H9 (cell line): ENCODE results near the gene GOLGA1. TPM values are rescaled to one million over a fixed set of nuclear protein-coding genes. Genes with fewer than 3 reads are reported as not detected.
A peak's percentile ranks its signal among the peaks of the same experiment; 100 is the strongest.

ENCODE experiments used
- DNase-seq: peaks from one replicate; pipeline ENCODE4 v3.0.0-alpha.2; 2017
- H2AFZ ChIP-seq: one replicate; pipeline ENCODE4 v1.6.1; 2013; ENCODE audit warnings: mild to moderate bottlenecking, low read length, control low read depth, moderate library complexity
- H2AK5ac ChIP-seq: 2 replicates; pipeline ENCODE4 v1.6.1; 2013; ENCODE audit warnings: low read length, control low read depth, mixed read lengths; ENCODE audit not compliant: insufficient read length
- H2BK120ac ChIP-seq: one replicate; pipeline ENCODE4 v1.6.1; 2013; ENCODE audit warnings: low read depth, mild to moderate bottlenecking, low read length, control low read depth, inconsistent platforms; ENCODE audit not compliant: poor library complexity, severe bottlenecking
- H2BK12ac ChIP-seq: 2 replicates; pipeline ENCODE4 v1.6.1; 2013; ENCODE audit warnings: low read length, control low read depth, mixed read lengths, low read depth; ENCODE audit not compliant: insufficient read length
- H2BK15ac ChIP-seq: 2 replicates; pipeline ENCODE4 v1.6.1; 2013; ENCODE audit warnings: low read depth, low read length, control low read depth
- H2BK20ac ChIP-seq: one replicate; pipeline ENCODE4 v1.6.1; 2013; ENCODE audit warnings: low read depth, mild to moderate bottlenecking, low read length, control low read depth, inconsistent platforms; ENCODE audit not compliant: poor library complexity, severe bottlenecking
- H2BK5ac ChIP-seq: 2 replicates; pipeline ENCODE4 v1.6.1; 2013; ENCODE audit warnings: low read length, control low read depth, mixed read lengths; ENCODE audit not compliant: insufficient read length
- H3K14ac ChIP-seq: 2 replicates; pipeline ENCODE4 v1.6.1; 2013; ENCODE audit warnings: low read length, control low read depth; ENCODE audit not compliant: insufficient read depth
- H3K18ac ChIP-seq: 2 replicates; pipeline ENCODE4 v1.6.1; 2013; ENCODE audit warnings: low read depth, mild to moderate bottlenecking, mixed read lengths, low read length, control low read depth; ENCODE audit not compliant: insufficient read length
- H3K23ac ChIP-seq: 2 replicates; pipeline ENCODE4 v1.6.1; 2013; ENCODE audit warnings: low read length, control low read depth, mixed read lengths, low read depth; ENCODE audit not compliant: insufficient read length
- H3K23me2 ChIP-seq: 2 replicates; pipeline ENCODE4 v1.6.1; 2013; ENCODE audit warnings: low read depth, mild to moderate bottlenecking, mixed read lengths, low read length, control low read depth; ENCODE audit not compliant: insufficient read length, poor library complexity, severe bottlenecking
- H3K27ac ChIP-seq: 2 replicates; pipeline ENCODE4 v1.5.1; 2013; ENCODE audit warnings: low read length, control low read depth, mixed read lengths, low read depth; ENCODE audit not compliant: insufficient read length
- H3K27me3 ChIP-seq: 2 replicates; pipeline ENCODE4 v1.6.1; 2013; ENCODE audit warnings: low read length, control low read depth, inconsistent platforms; ENCODE audit not compliant: insufficient read depth
- H3K4ac ChIP-seq: 2 replicates; pipeline ENCODE4 v1.6.1; 2013; ENCODE audit warnings: low read depth, mild to moderate bottlenecking, control low read depth, inconsistent platforms, low read length, moderate library complexity
- H3K4me1 ChIP-seq: 2 replicates; pipeline ENCODE4 v1.6.1; 2013; ENCODE audit warnings: low read length, control low read depth, inconsistent platforms; ENCODE audit not compliant: insufficient read depth
- H3K4me2 ChIP-seq: 2 replicates; pipeline ENCODE4 v1.6.1; 2013; ENCODE audit warnings: low read length, control low read depth, mixed read lengths; ENCODE audit not compliant: insufficient read length, insufficient read depth
- H3K56ac ChIP-seq: 2 replicates; pipeline ENCODE4 v1.6.1; 2013; ENCODE audit warnings: low read depth, mild to moderate bottlenecking, mixed read lengths, low read length, control low read depth; ENCODE audit not compliant: insufficient read length
- H3K79me1 ChIP-seq: 2 replicates; pipeline ENCODE4 v1.6.1; 2013; ENCODE audit warnings: low read depth, mild to moderate bottlenecking, moderate library complexity, low read length, control low read depth, inconsistent platforms; ENCODE audit not compliant: insufficient read depth, poor library complexity, severe bottlenecking
- H3K79me2 ChIP-seq: 2 replicates; pipeline ENCODE4 v1.6.1; 2013; ENCODE audit warnings: low read length, control low read depth, inconsistent platforms; ENCODE audit not compliant: insufficient read depth
- H3K9ac ChIP-seq: 2 replicates; pipeline ENCODE4 v1.6.1; 2013; ENCODE audit warnings: low read length, control low read depth, mixed read lengths; ENCODE audit not compliant: insufficient read length; ENCODE audit errors: extremely low read depth
- H3K9me3 ChIP-seq: one replicate; pipeline ENCODE4 v1.6.1; 2013; ENCODE audit warnings: low read depth, low read length, inconsistent platforms; ENCODE audit not compliant: control insufficient read depth
- H3T11ph ChIP-seq: one replicate; pipeline ENCODE4 v1.6.1; 2013; ENCODE audit warnings: mild to moderate bottlenecking, low read length, control low read depth, inconsistent platforms
- H4K20me1 ChIP-seq: one replicate; pipeline ENCODE4 v1.6.1; 2013; ENCODE audit not compliant: control insufficient read depth, insufficient read length, insufficient read depth
- H4K5ac ChIP-seq: 2 replicates; pipeline ENCODE4 v1.6.1; 2013; ENCODE audit warnings: low read depth, mild to moderate bottlenecking, mixed read lengths, low read length, control low read depth; ENCODE audit not compliant: insufficient read length
- H4K8ac ChIP-seq: replicated peaks from 2 replicates; pipeline ENCODE4 v1.6.1; 2013; ENCODE audit warnings: low read length, control low read depth, mixed read lengths, low read depth; ENCODE audit not compliant: insufficient read length
- H4K91ac ChIP-seq: 2 replicates; pipeline ENCODE4 v1.6.1; 2013; ENCODE audit warnings: low read depth, mild to moderate bottlenecking, moderate library complexity, mixed read lengths, low read length, control low read depth; ENCODE audit not compliant: insufficient read length
- H3K27ac Mint-ChIP-seq, 3 experiments: 2 replicates in 2 of 3; 3 replicates in 1 of 3; pipeline ENCODE4 v1.8.0; 2020 to 2021; ENCODE audit warnings: mixed read lengths in 3 of 3, mild to moderate bottlenecking in 1 of 3, moderate library complexity in 1 of 3
- H3K27me3 Mint-ChIP-seq: 2 replicates; pipeline ENCODE4 v1.8.0; 2021; ENCODE audit warnings: low read depth, mild to moderate bottlenecking, moderate library complexity, mixed read lengths
- H3K36me3 Mint-ChIP-seq, 3 experiments: 2 replicates in 2 of 3; 3 replicates in 1 of 3; pipeline ENCODE4 v1.8.0; 2020 to 2021; ENCODE audit warnings: low read depth in 3 of 3, mixed read lengths in 3 of 3; ENCODE audit not compliant: insufficient read depth in 1 of 3
- H3K4me1 Mint-ChIP-seq, 2 experiments: 2 replicates each; pipeline ENCODE4 v1.8.0; 2020; ENCODE audit warnings: mixed read lengths in 2 of 2
- H3K4me3 Mint-ChIP-seq, 2 experiments: 2 replicates in 1 of 2; 3 replicates in 1 of 2; pipeline ENCODE4 v1.8.0; 2020 to 2021; ENCODE audit warnings: mild to moderate bottlenecking in 2 of 2, mixed read lengths in 2 of 2, moderate library complexity in 1 of 2
- H3K9me3 Mint-ChIP-seq, 2 experiments: 2 replicates in 1 of 2; 3 replicates in 1 of 2; pipeline ENCODE4 v1.8.0; 2020; ENCODE audit warnings: mild to moderate bottlenecking in 2 of 2, mixed read lengths in 2 of 2, moderate library complexity in 1 of 2
- WGBS: extraction: QIAGEN DNeasy Blood & Tissue Kit; methylation state at CpG from one replicate; pipeline ENCODE4 v1.1.7; 2013; ENCODE audit warnings: missing lambda C conversion rate, low lambda C conversion rate, mixed read lengths; ENCODE audit not compliant: insufficient read length; ENCODE audit errors: extremely low coverage; 5-methylcytosine and 5-hydroxymethylcytosine counted together
- total RNA-seq: library from RNA; stranded (reverse); gene quantifications from 2 replicates; pipeline ENCODE4 v1.2.1, GENCODE V29; 2021
- TF ChIP-seq, protein P1 (sequence below): fragments of 200-600 bp; sonication (generic); conservative IDR thresholded peaks from 3 replicates; pipeline ENCODE4 v1.8.0; 2021; ENCODE audit warnings: antibody characterized with exemption, mild to moderate bottlenecking

The GOLGA1 gene
- total RNA-seq, 1 experiment from 2014 or later, result 7.6 TPM

DNA sequence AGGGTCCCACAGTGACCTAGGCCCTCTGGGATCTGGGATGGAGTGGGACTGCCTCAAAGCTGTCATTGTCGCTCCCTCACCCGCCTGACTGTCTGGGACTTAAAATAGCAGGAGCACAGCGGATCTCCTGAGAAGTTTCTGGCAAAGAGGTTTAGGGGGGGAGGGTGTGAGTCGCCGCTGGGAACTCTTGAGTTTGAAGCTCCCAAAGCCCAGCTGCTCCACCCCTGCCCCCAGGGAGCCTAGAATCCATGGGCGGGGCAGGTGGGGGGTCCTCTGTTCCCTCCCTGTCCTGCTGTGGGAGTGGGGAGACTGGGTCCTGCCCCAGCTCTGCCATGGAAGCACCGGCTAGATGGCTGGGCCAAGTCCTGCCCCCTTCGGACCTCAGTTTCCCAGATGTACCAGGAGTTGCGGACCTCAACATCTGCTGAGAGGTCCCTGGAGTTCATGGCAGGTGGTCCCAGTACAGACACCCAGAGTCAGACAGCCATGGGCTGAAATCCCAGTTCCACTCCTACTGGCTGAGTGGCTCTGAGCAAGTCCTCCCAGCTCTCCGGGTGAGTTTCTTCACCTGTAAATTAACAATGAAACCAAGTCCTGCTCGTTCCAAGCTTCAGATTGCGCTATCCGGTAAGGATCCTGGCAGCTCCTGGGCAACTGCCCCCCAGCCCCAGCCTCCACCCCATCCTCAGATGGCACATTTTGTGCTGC lies 88.6 kb downstream of the GOLGA1 start:
- peaks cover 3% of the 10 kb centered on the region; the same call in 1 of the 2 replicates for H3K4me1 ChIP-seq
- H4K91ac ChIP-seq, result no peak overlapping the region
- H3K4me2 ChIP-seq, result peak overlapping the region; percentile 54
- H2BK15ac ChIP-seq, result no peak overlapping the region
- no peak overlapping the region for H2BK5ac ChIP-seq
- Mint-ChIP-seq H3K36me3 (peaks cover 2 to 7% (median 5%) of the 10 kb centered on the region in 3 experiments; a peak in 6 of 7 replicates), H3K4me1 (peaks cover 4 to 15% of the 10 kb centered on the region in 2 experiments), H3K27ac (no peak overlapping the region), H3K4me3 (peak overlapping the region; percentile 67 to 81; a peak in 4 of 5 replicates), H3K9me3 (no peaks in the 10 kb centered on the region), H3K27me3 (no peaks in the 10 kb centered on the region; the same call in 1 of the 2 replicates)
- no peak overlapping the region for H4K8ac ChIP-seq
- WGBS, result no CpG with 5 or more reads among the region's 13 CpGs
- H3K4ac ChIP-seq, result no peak overlapping the region
- no peak for DNase-seq
- H2AK5ac ChIP-seq, result no peak overlapping the region
- H3K27me3 ChIP-seq, result no peaks in the 10 kb centered on the region
- H3K79me1 ChIP-seq, result no peaks in the 10 kb centered on the region
- no peak overlapping the region for H3T11ph ChIP-seq
- H2BK20ac ChIP-seq, result no peak overlapping the region
- peaks cover 3% of the 10 kb centered on the region for H3K23me2 ChIP-seq
- no peak overlapping the region for H3K27ac ChIP-seq
- no peak overlapping the region for H3K18ac ChIP-seq
- no peak overlapping the region for H2BK120ac ChIP-seq
- no peaks in the 10 kb centered on the region for H3K79me2 ChIP-seq
- H4K20me1 ChIP-seq, result no peaks in the 10 kb centered on the region
- H3K23ac ChIP-seq, result no peak overlapping the region
- no peak overlapping the region for H2BK12ac ChIP-seq
- H3K9me3 ChIP-seq, result no peaks in the 10 kb centered on the region
- no peak overlapping the region for H4K5ac ChIP-seq
- H3K9ac ChIP-seq, result no peak overlapping the region
- TF ChIP-seq, protein P1, sequence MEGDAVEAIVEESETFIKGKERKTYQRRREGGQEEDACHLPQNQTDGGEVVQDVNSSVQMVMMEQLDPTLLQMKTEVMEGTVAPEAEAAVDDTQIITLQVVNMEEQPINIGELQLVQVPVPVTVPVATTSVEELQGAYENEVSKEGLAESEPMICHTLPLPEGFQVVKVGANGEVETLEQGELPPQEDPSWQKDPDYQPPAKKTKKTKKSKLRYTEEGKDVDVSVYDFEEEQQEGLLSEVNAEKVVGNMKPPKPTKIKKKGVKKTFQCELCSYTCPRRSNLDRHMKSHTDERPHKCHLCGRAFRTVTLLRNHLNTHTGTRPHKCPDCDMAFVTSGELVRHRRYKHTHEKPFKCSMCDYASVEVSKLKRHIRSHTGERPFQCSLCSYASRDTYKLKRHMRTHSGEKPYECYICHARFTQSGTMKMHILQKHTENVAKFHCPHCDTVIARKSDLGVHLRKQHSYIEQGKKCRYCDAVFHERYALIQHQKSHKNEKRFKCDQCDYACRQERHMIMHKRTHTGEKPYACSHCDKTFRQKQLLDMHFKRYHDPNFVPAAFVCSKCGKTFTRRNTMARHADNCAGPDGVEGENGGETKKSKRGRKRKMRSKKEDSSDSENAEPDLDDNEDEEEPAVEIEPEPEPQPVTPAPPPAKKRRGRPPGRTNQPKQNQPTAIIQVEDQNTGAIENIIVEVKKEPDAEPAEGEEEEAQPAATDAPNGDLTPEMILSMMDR, result no peak
- H3K14ac ChIP-seq, result no peak overlapping the region
- H2AFZ ChIP-seq, result no peak overlapping the region
- H3K56ac ChIP-seq, result no peak overlapping the region
